ENCODE data around the gene KCNK18. TPM values are rescaled to one million over a fixed set of nuclear protein-coding genes. Genes with fewer than 3 reads are reported as not detected.

The KCNK18 gene
- total RNA-seq, 1 experiment from 2014 or later, result not detected

- no TSS peak for BruUV-seq (replicated peaks)
- no peaks in the 10 kb centered on the region for H3K36me3 Mint-ChIP-seq (ENCODE audit: insufficient read depth, unreplicated experiment)
- H3K27me3 Mint-ChIP-seq (ENCODE audit: unreplicated experiment), result peaks cover 3% of the 10 kb centered on the region
- intact Hi-C loops (cut with micrococcal nuclease; ENCODE audit: unreplicated experiment), result no loop called here
- no peak for DNase-seq
- no peaks in the 10 kb centered on the region for H3K9me3 Mint-ChIP-seq (ENCODE audit: low read depth, unreplicated experiment)
- CTCF ChIA-PET, result no interaction called here
- peaks cover 9% of the 10 kb centered on the region for H3K4me1 Mint-ChIP-seq (ENCODE audit: low read depth, unreplicated experiment)
- H3K27ac Mint-ChIP-seq (ENCODE audit: unreplicated experiment), result no peak overlapping the region
- no peak for TF ChIP-seq CTCF (IDR thresholded peaks at IDR 0.05; ENCODE audit: unreplicated experiment)
- H3K4me3 Mint-ChIP-seq (ENCODE audit: low read depth, unreplicated experiment), result no peak overlapping the region
These were observed 25.3 kb downstream of the KCNK18 start for GRCh38 chr10:117222552-117222951.

GRCh38 chr10:117222976-117223692 lies 25.8 kb downstream of the KCNK18 start:
- BruUV-seq (replicated peaks), result no TSS peak
- Mint-ChIP-seq H3K4me1 (ENCODE audit: low read depth, unreplicated experiment) (peaks cover 9% of the 10 kb centered on the region), H3K27ac (ENCODE audit: unreplicated experiment) (no peak overlapping the region), H3K4me3 (ENCODE audit: low read depth, unreplicated experiment) (no peak overlapping the region), H3K27me3 (ENCODE audit: unreplicated experiment) (peaks cover 8% of the 10 kb centered on the region), H3K9me3 (ENCODE audit: low read depth, unreplicated experiment) (no peaks in the 10 kb centered on the region), H3K36me3 (ENCODE audit: insufficient read depth, unreplicated experiment) (no peaks in the 10 kb centered on the region)
- intact Hi-C loops (cut with micrococcal nuclease; ENCODE audit: unreplicated experiment), result no loop called here
- DNase-seq, result no peak
- TF ChIP-seq CTCF (IDR thresholded peaks at IDR 0.05; ENCODE audit: unreplicated experiment), result no peak
- CTCF ChIA-PET, result interaction anchor here (0.6 kb wide), 1 partner anchor 321 kb away, joined by 3 read pairs; no protein-coding TSS in a partner anchor

- intact Hi-C loops (cut with micrococcal nuclease; ENCODE audit: unreplicated experiment), result no loop called here
- CTCF ChIA-PET, result interaction anchor here (0.6 kb wide), 1 partner anchor 320 kb away, joined by 3 read pairs; no protein-coding TSS in a partner anchor
- DNase-seq, result no peak
- no TSS peak for BruUV-seq (replicated peaks)
- Mint-ChIP-seq H3K36me3 (ENCODE audit: insufficient read depth, unreplicated experiment) (no peaks in the 10 kb centered on the region), H3K27ac (ENCODE audit: unreplicated experiment) (no peak overlapping the region), H3K4me3 (ENCODE audit: low read depth, unreplicated experiment) (no peak overlapping the region), H3K4me1 (ENCODE audit: low read depth, unreplicated experiment) (peaks cover 9% of the 10 kb centered on the region), H3K27me3 (ENCODE audit: unreplicated experiment) (peaks cover 16% of the 10 kb centered on the region), H3K9me3 (ENCODE audit: low read depth, unreplicated experiment) (no peaks in the 10 kb centered on the region)
- no peak for TF ChIP-seq CTCF (IDR thresholded peaks at IDR 0.05; ENCODE audit: unreplicated experiment)
These were observed 26.6 kb downstream of the KCNK18 start for GRCh38 chr10:117223693-117224430.

GRCh38 chr10:117224881-117225280 lies 27.6 kb downstream of the KCNK18 start:
- no peak for TF ChIP-seq CTCF (IDR thresholded peaks at IDR 0.05; ENCODE audit: unreplicated experiment)
- H3K4me1 Mint-ChIP-seq (ENCODE audit: low read depth, unreplicated experiment), result peaks cover 9% of the 10 kb centered on the region
- peaks cover 26% of the 10 kb centered on the region for H3K27me3 Mint-ChIP-seq (ENCODE audit: unreplicated experiment)
- DNase-seq, result no peak
- intact Hi-C loops (cut with micrococcal nuclease; ENCODE audit: unreplicated experiment), result loop anchor here (5.0 kb wide), 1 partner anchor 222 kb away; no protein-coding TSS in a partner anchor
- H3K36me3 Mint-ChIP-seq (ENCODE audit: insufficient read depth, unreplicated experiment), result no peaks in the 10 kb centered on the region
- no peak overlapping the region for H3K27ac Mint-ChIP-seq (ENCODE audit: unreplicated experiment)
- no peak overlapping the region for H3K4me3 Mint-ChIP-seq (ENCODE audit: low read depth, unreplicated experiment)
- CTCF ChIA-PET, result no interaction called here
- no TSS peak for BruUV-seq (replicated peaks)
- no peaks in the 10 kb centered on the region for H3K9me3 Mint-ChIP-seq (ENCODE audit: low read depth, unreplicated experiment)
